ENCODE results near the gene ACVR1B. TPM values are rescaled to one million over a fixed set of nuclear protein-coding genes. Genes with fewer than 3 reads are reported as not detected.

Gene ACVR1B
- total RNA-seq, 1 experiment from 2014 or later, result 14.2 TPM

- in situ Hi-C loops (cut with HindIII; ENCODE audit: low pct_unique_long_range_greater_than_20kb, low sequenced_read_pairs), result no loop called here
Measured at GRCh38 chr12:51980051-51980808, 28.7 kb downstream of the ACVR1B start.

GRCh38 chr12:51980809-51981127 lies 29.3 kb downstream of the ACVR1B start:
- in situ Hi-C loops (cut with HindIII; ENCODE audit: low pct_unique_long_range_greater_than_20kb, low sequenced_read_pairs), result no loop called here
- no peak for DNase-seq (ENCODE audit: low read depth)

More at GRCh38 chr12:51980051-51980808, 28.7 kb downstream of the ACVR1B start:
- peak; percentile 87 for DNase-seq (ENCODE audit: low read depth)

- in situ Hi-C loops (cut with HindIII; ENCODE audit: low pct_unique_long_range_greater_than_20kb, low sequenced_read_pairs), result no loop called here
- no peak for DNase-seq (ENCODE audit: low read depth)
Measured at GRCh38 chr12:51984657-51985056, 33.2 kb downstream of the ACVR1B start.

GRCh38 chr12:51985154-51985835 lies 33.8 kb downstream of the ACVR1B start:
- in situ Hi-C loops (cut with HindIII; ENCODE audit: low pct_unique_long_range_greater_than_20kb, low sequenced_read_pairs), result no loop called here

GRCh38 chr12:51986834-51987233 lies 35.3 kb downstream of the ACVR1B start:
- DNase-seq (ENCODE audit: low read depth), result no peak
- in situ Hi-C loops (cut with HindIII; ENCODE audit: low pct_unique_long_range_greater_than_20kb, low sequenced_read_pairs), result no loop called here

More at GRCh38 chr12:51985154-51985835, 33.8 kb downstream of the ACVR1B start:
- no peak for DNase-seq (ENCODE audit: low read depth)

GRCh38 chr12:51992246-51992645 lies 40.7 kb downstream of the ACVR1B start:
- in situ Hi-C loops (cut with HindIII; ENCODE audit: low pct_unique_long_range_greater_than_20kb, low sequenced_read_pairs), result no loop called here
- no peak for DNase-seq (ENCODE audit: low read depth)

- DNase-seq (ENCODE audit: low read depth), result no peak
- in situ Hi-C loops (cut with HindIII; ENCODE audit: low pct_unique_long_range_greater_than_20kb, low sequenced_read_pairs), result no loop called here
Measured at GRCh38 chr12:51994539-51994820, 43.0 kb downstream of the ACVR1B start.

- DNase-seq (ENCODE audit: low read depth), result no peak
- in situ Hi-C loops (cut with HindIII; ENCODE audit: low pct_unique_long_range_greater_than_20kb, low sequenced_read_pairs), result no loop called here
Measured at GRCh38 chr12:51994959-51995358, 43.5 kb downstream of the ACVR1B start.

- in situ Hi-C loops (cut with HindIII; ENCODE audit: low pct_unique_long_range_greater_than_20kb, low sequenced_read_pairs), result no loop called here
- no peak for DNase-seq (ENCODE audit: low read depth)
Measured at GRCh38 chr12:51997136-51997535, 45.6 kb downstream of the ACVR1B start.

GRCh38 chr12:52003016-52003550 lies 51.6 kb downstream of the ACVR1B start:
- DNase-seq (ENCODE audit: low read depth), result no peak
- in situ Hi-C loops (cut with HindIII; ENCODE audit: low pct_unique_long_range_greater_than_20kb, low sequenced_read_pairs), result no loop called here

GRCh38 chr12:52003591-52003990 lies 52.1 kb downstream of the ACVR1B start:
- no peak for DNase-seq (ENCODE audit: low read depth)
- in situ Hi-C loops (cut with HindIII; ENCODE audit: low pct_unique_long_range_greater_than_20kb, low sequenced_read_pairs), result no loop called here

GRCh38 chr12:52004042-52004648 lies 52.6 kb downstream of the ACVR1B start:
- DNase-seq (ENCODE audit: low read depth), result peak; percentile 65
- in situ Hi-C loops (cut with HindIII; ENCODE audit: low pct_unique_long_range_greater_than_20kb, low sequenced_read_pairs), result no loop called here

- no peak for DNase-seq (ENCODE audit: low read depth)
- in situ Hi-C loops (cut with HindIII; ENCODE audit: low pct_unique_long_range_greater_than_20kb, low sequenced_read_pairs), result no loop called here
Measured at GRCh38 chr12:52005218-52005902, 53.9 kb downstream of the ACVR1B start.

GRCh38 chr12:52005903-52006703 lies 54.6 kb downstream of the ACVR1B start:
- in situ Hi-C loops (cut with HindIII; ENCODE audit: low pct_unique_long_range_greater_than_20kb, low sequenced_read_pairs), result no loop called here
- no peak for DNase-seq (ENCODE audit: low read depth)

- in situ Hi-C loops (cut with HindIII; ENCODE audit: low pct_unique_long_range_greater_than_20kb, low sequenced_read_pairs), result no loop called here
- no peak for DNase-seq (ENCODE audit: low read depth)
Measured at GRCh38 chr12:52006726-52007157, 55.2 kb downstream of the ACVR1B start, which contains the start of gene TAMALIN. TSS of gene TAMALIN (plus strand) at chr12:52006946. CDS start at chr12:52007020, 74 bp downstream.

GRCh38 chr12:52007158-52007921 lies 55.8 kb downstream of the ACVR1B start:
- DNase-seq (ENCODE audit: low read depth), result no peak
- in situ Hi-C loops (cut with HindIII; ENCODE audit: low pct_unique_long_range_greater_than_20kb, low sequenced_read_pairs), result no loop called here

GRCh38 chr12:52007982-52008510 lies 56.5 kb downstream of the ACVR1B start:
- DNase-seq (ENCODE audit: low read depth), result no peak
- in situ Hi-C loops (cut with HindIII; ENCODE audit: low pct_unique_long_range_greater_than_20kb, low sequenced_read_pairs), result no loop called here

Data from Caki2 (cell line).